Activated CD8-positive, alpha-beta T cell treated with anti-CD3 and anti-CD28 coated beads for 36 hours (primary cell): ENCODE data around the gene HIPK3. TPM values are rescaled to one million over a fixed set of nuclear protein-coding genes. Genes with fewer than 3 reads are reported as not detected.

ENCODE experiments used
- ATAC-seq: fragments of 200-7000 bp; cut with Tn5 transposase; one replicate; pipeline ENCODE4 v1.10.0; 2021; ENCODE audit warnings: mild to moderate bottlenecking, moderate library complexity
- CTCF ChIA-PET: fragments of 350-600 bp; sonication (Branson Sonifier 250); formaldehyde crosslinking; loops from one replicate; lab custom pipeline; 2021; ENCODE audit warnings: antibody characterized with exemption; lab: Charles Lee
- POLR2A ChIA-PET: fragments of 350-600 bp; sonication (Branson Sonifier 250); formaldehyde crosslinking; loops from one replicate; lab custom pipeline; 2021; ENCODE audit warnings: antibody characterized with exemption; lab: Charles Lee
- DNase-seq: peaks from one replicate; pipeline ENCODE4 v3.0.0-alpha.2; 2020
- H3K27ac Mint-ChIP-seq: one replicate; pipeline ENCODE4 v1.8.0; 2021; ENCODE audit warnings: mild to moderate bottlenecking, mixed read lengths
- H3K27me3 Mint-ChIP-seq: one replicate; pipeline ENCODE4 v1.8.0; 2021; ENCODE audit warnings: mixed read lengths
- H3K36me3 Mint-ChIP-seq: one replicate; pipeline ENCODE4 v1.8.0; 2021; ENCODE audit warnings: low read depth, mixed read lengths
- H3K4me1 Mint-ChIP-seq: one replicate; pipeline ENCODE4 v1.8.0; 2021; ENCODE audit warnings: low read depth, mixed read lengths
- H3K4me3 Mint-ChIP-seq: one replicate; pipeline ENCODE4 v1.8.0; 2021; ENCODE audit warnings: mild to moderate bottlenecking, moderate library complexity, mixed read lengths
- H3K9me3 Mint-ChIP-seq: one replicate; pipeline ENCODE4 v1.8.0; 2021; ENCODE audit warnings: mixed read lengths
- CTCF ChIP-seq: fragments of 200-600 bp; IDR thresholded peaks from one replicate; pipeline ENCODE4 v1.8.0; 2022; ENCODE audit warnings: antibody characterized with exemption, mild to moderate bottlenecking
- intact Hi-C: fragments of 100-400 bp; cut with micrococcal nuclease; formaldehyde crosslinking; loops from one replicate; pipeline ENCODE4 v1.10.0; 2022
- total RNA-seq, 2 experiments: library from RNA; stranded (reverse); gene quantifications; one replicate each; pipeline ENCODE4 v1.2.3, GENCODE V29; 2021

HIPK3 gene
- total RNA-seq, 2 experiments from 2014 or later = 27.3 to 28.2 TPM

- TF ChIP-seq CTCF = no peak
- peaks cover 2% of the 10 kb centered on the region for H3K36me3 Mint-ChIP-seq
- ATAC-seq (no peak), DNase-seq (no peak)
- H3K27me3 Mint-ChIP-seq = no peaks in the 10 kb centered on the region
- peaks cover 29% of the 10 kb centered on the region for H3K4me1 Mint-ChIP-seq
- intact Hi-C loops = no loop called here
- CTCF ChIA-PET = interaction anchor here (1.0 to 2.8 kb wide), 3 partner anchors 10 to 60 kb away, joined by 3 to 11 read pairs (median 3); no protein-coding TSS in a partner anchor
- H3K9me3 Mint-ChIP-seq = no peaks in the 10 kb centered on the region
- H3K27ac Mint-ChIP-seq = no peak overlapping the region
- POLR2A ChIA-PET = interaction anchor here (0.5 to 1.1 kb wide), 3 partner anchors 10 to 278 kb away, joined by 3 to 5 read pairs (median 4); no protein-coding TSS in a partner anchor
- H3K4me3 Mint-ChIP-seq = no peak overlapping the region
Measured at GRCh38 chr11:33320016-33320813, 63.0 kb downstream of the HIPK3 start.

- CTCF ChIA-PET = interaction anchor here (1.0 to 2.8 kb wide), 2 partner anchors 10 to 61 kb away, joined by 3 to 11 read pairs; no protein-coding TSS in a partner anchor
- no peak overlapping the region for H3K4me3 Mint-ChIP-seq
- H3K4me1 Mint-ChIP-seq = peaks cover 28% of the 10 kb centered on the region
- TF ChIP-seq CTCF = no peak
- no peak overlapping the region for H3K27ac Mint-ChIP-seq
- H3K27me3 Mint-ChIP-seq = no peaks in the 10 kb centered on the region
- POLR2A ChIA-PET = no interaction called here
- DNase-seq (no peak), ATAC-seq (no peak)
- no peaks in the 10 kb centered on the region for H3K9me3 Mint-ChIP-seq
- intact Hi-C loops = no loop called here
- H3K36me3 Mint-ChIP-seq = peaks cover 2% of the 10 kb centered on the region
Measured at GRCh38 chr11:33320814-33321330, 63.7 kb downstream of the HIPK3 start.

DNA sequence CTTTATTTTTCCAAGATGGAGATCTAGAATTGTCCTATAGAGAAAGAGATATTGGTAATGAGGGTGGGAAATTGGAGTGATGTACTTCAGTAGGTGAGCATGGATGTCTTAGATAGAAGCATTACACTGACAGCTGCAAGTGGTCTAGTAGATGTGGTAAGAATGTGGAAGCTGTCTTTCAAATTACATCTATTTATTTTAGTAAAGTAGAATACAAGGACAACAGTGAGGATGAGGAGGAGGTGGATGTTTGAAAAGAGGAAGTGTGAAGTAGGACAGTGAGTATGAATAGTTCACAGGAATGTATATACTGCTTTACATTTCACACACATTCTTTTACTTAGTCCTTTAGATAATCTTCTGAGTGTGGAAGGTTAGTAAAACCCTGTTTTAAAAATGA is 64.2 kb downstream of the HIPK3 start:
- Mint-ChIP-seq H3K4me3 (no peak overlapping the region), H3K4me1 (peaks cover 27% of the 10 kb centered on the region), H3K9me3 (no peaks in the 10 kb centered on the region), H3K27ac (no peak overlapping the region), H3K36me3 (peaks cover 2% of the 10 kb centered on the region), H3K27me3 (no peaks in the 10 kb centered on the region)
- ChIA-PET CTCF (interaction anchor here (2.8 kb wide), 1 partner anchor 9 kb away, joined by 11 read pairs; no protein-coding TSS in a partner anchor), POLR2A (no interaction called here)
- no peak for DNase-seq
- ATAC-seq = no peak
- TF ChIP-seq CTCF = no peak
- intact Hi-C loops = no loop called here

DNA sequence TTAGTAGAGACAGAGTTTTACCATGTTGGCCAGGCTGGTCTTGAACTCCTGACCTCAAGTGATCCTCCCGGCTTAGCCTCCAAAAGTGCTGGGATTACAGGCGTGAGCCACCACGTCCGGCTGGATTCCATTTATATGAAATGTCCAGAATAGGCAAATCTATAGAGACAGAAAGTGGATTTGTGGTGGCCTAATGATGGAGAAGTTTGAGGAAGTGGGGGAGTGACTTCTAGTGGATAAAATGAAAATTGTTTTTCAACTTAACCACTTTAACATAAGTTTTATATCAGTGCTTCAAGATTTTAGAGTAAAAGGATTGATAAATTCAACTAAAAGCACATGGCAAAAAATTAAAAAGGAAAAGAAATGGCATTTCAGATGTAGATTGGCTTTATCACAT is 66.2 kb downstream of the HIPK3 start:
- peaks cover 26% of the 10 kb centered on the region for H3K4me1 Mint-ChIP-seq
- ATAC-seq (no peak), DNase-seq (no peak)
- CTCF ChIA-PET = no interaction called here
- no peaks in the 10 kb centered on the region for H3K36me3 Mint-ChIP-seq
- no peaks in the 10 kb centered on the region for H3K9me3 Mint-ChIP-seq
- no peak overlapping the region for H3K4me3 Mint-ChIP-seq
- no peak overlapping the region for H3K27ac Mint-ChIP-seq
- POLR2A ChIA-PET = no interaction called here
- TF ChIP-seq CTCF = no peak
- intact Hi-C loops = no loop called here
- H3K27me3 Mint-ChIP-seq = no peaks in the 10 kb centered on the region
